Aorta (tissue), 5 donors: ENCODE measurements around the gene SMC6. TPM values are rescaled to one million over a fixed set of nuclear protein-coding genes. Genes with fewer than 3 reads are reported as not detected.
A peak's percentile ranks its signal among the peaks of the same experiment; 100 is the strongest.

Experiments used
- ATAC-seq: fragments of 200-7000 bp; cut with Tn5 transposase; one replicate; pipeline ENCODE4 v1.9.1; 2022; ENCODE audit warnings: moderate library complexity; ENCODE audit not compliant: low FRiP score
- DNase-seq, 2 donors: peaks; one replicate each; pipeline ENCODE4 v3.0.0-alpha.2; 2020
- H3K27ac ChIP-seq, 2 donors: one replicate each; pipeline ENCODE4 v1.5.1; 2013; ENCODE audit warnings: low read length in 2 of 2, mild to moderate bottlenecking in 2 of 2, moderate library complexity in 2 of 2, control low read depth in 1 of 2, inconsistent platforms in 1 of 2, low read depth in 1 of 2
- H3K27me3 ChIP-seq, 2 donors: one replicate each; pipeline ENCODE4 v1.6.1; 2013; ENCODE audit warnings: control low read depth in 1 of 2, low read length in 1 of 2, mild to moderate bottlenecking in 1 of 2, moderate library complexity in 1 of 2; ENCODE audit not compliant: insufficient read depth in 2 of 2, control insufficient read depth in 1 of 2
- H3K36me3 ChIP-seq, 2 donors: one replicate each; pipeline ENCODE4 v1.6.1; 2013; ENCODE audit warnings: control low read depth in 1 of 2, low read length in 1 of 2, mild to moderate bottlenecking in 1 of 2; ENCODE audit not compliant: insufficient read depth in 2 of 2, control insufficient read depth in 1 of 2
- H3K4me1 ChIP-seq, 2 donors: one replicate each; pipeline ENCODE4 v1.6.1; 2013; ENCODE audit warnings: low read length in 2 of 2, control low read depth in 1 of 2, mild to moderate bottlenecking in 1 of 2, moderate library complexity in 1 of 2; ENCODE audit not compliant: insufficient read depth in 2 of 2, control insufficient read depth in 1 of 2
- H3K4me3 ChIP-seq, 2 donors: one replicate each; pipeline ENCODE4 v1.5.1; 2013; ENCODE audit warnings: low read length in 2 of 2, control low read depth in 1 of 2, mild to moderate bottlenecking in 1 of 2
- H3K9me3 ChIP-seq: one replicate; pipeline ENCODE4 v1.6.1; 2013; ENCODE audit warnings: mild to moderate bottlenecking, low read length; ENCODE audit not compliant: control insufficient read depth
- WGBS, 2 donors: extraction: QIAGEN DNeasy Blood & Tissue Kit; methylation state at CpG; one replicate each; pipeline ENCODE4 v1.1.7; 2013; 5-methylcytosine and 5-hydroxymethylcytosine counted together
- intact Hi-C, 2 donors: fragments of 100-400 bp; cut with DNase I; formaldehyde crosslinking; loops; one replicate each; pipeline versions ENCODE4 v1.14.2 to v1.15.0; 2022
- long read RNA-seq, 2 donors: library from polyadenylated mRNA; unstranded; transcript quantifications; one replicate each; pipeline ENCODE4 v2.0.0, GENCODE V29; 2020 to 2021
- polyA plus RNA-seq, 2 donors: library from polyadenylated mRNA; stranded (reverse); fragments of 200-250 nt; gene quantifications; one replicate each; pipeline ENCODE4 v1.2.3, GENCODE V29; 2013
- total RNA-seq, 2 donors: library from RNA; stranded (reverse); fragmentation: NEBNext Ultra II Directional; extraction: Animal tissue kit (Norgen Biotek cat#: 25700); gene quantifications; one replicate each; pipeline ENCODE4 v1.2.1, GENCODE V29; 2021
- donor health status: healthy with polysubstance abuse.
- donor health status: Bipolar disorder and iron deficiency.
- donor health status: DM: no; HTN: no; CAD: no.
- donor health status: DM: no; HTN: no; CAD: no.
- donor health status: DM: yes; HTN: yes; CAD: no.

Gene SMC6
- total RNA-seq (10 to 100 TPM; 11.6 to 17.2 TPM), polyA plus RNA-seq (1 to 10 TPM; 5.5 to 5.7 TPM)
- long read RNA-seq, donor 1, partial matches to known transcripts: 22 of 23 reads
- long read RNA-seq, donor 1, other reads (novel, unspliced or antisense): 1 of 23 reads
- long read RNA-seq, donor 2, full-length matches to known transcripts: 1 of 8 reads
- long read RNA-seq, donor 2, partial matches to known transcripts: 3 of 8 reads
- long read RNA-seq, donor 2, other reads (novel, unspliced or antisense): 4 of 8 reads

- Histone ChIP-seq H3K27ac (peak within 1 kb of the TSS; percentile 3 to 81), H3K36me3 (no peaks in the 10 kb centered on the region), H3K4me3 (peak within 1 kb of the TSS; percentile 85 to 88), H3K4me1 (peaks cover 0 to 5% of the 10 kb centered on the region in 2 donors), H3K9me3 (no peaks in the 10 kb centered on the region), H3K27me3 (no peaks in the 10 kb centered on the region)
- DNase-seq (peak; percentile 93 to 97), ATAC-seq (peak; percentile 99)
- WGBS, 2 donors: 0% methylated on average over 70 to 76 of the region's 76 CpGs
- intact Hi-C loops: loop anchor here in 1 of 2 donors (5.0 kb wide), 1 partner anchor 78 kb away; no protein-coding TSS in a partner anchor
Measured at GRCh38 chr2:17753803-17754663, at the start of gene SMC6, which contains the start of gene GEN1. TSS of gene SMC6 (minus strand) at chr2:17753810. CDS start at chr2:17745946, 7,864 bp downstream. TSS of gene GEN1 (plus strand) at chr2:17754138. CDS start at chr2:17759944, 5,806 bp downstream.

GRCh38 chr2:17800693-17801458 is 47.3 kb upstream of the SMC6 start:
- DNase-seq (no peak), ATAC-seq (no peak)
- H3K27me3 ChIP-seq: no peaks in the 10 kb centered on the region
- H3K9me3 ChIP-seq: no peaks in the 10 kb centered on the region
- WGBS, 2 donors: 93 to 100% methylated on average over 1 of the region's 1 CpG
- intact Hi-C loops: no loop called here
- H3K4me3 ChIP-seq: no peak overlapping the region
- H3K4me1 ChIP-seq: no peaks in the 10 kb centered on the region
- no peak overlapping the region for H3K27ac ChIP-seq
- H3K36me3 ChIP-seq: no peaks in the 10 kb centered on the region

GRCh38 chr2:17800219-17800618 is 46.6 kb upstream of the SMC6 start:
- H3K4me1 ChIP-seq: no peaks in the 10 kb centered on the region
- intact Hi-C loops: no loop called here
- no peak for DNase-seq
- ATAC-seq: no peak
- no peaks in the 10 kb centered on the region for H3K9me3 ChIP-seq
- no peak overlapping the region for H3K4me3 ChIP-seq
- no peak overlapping the region for H3K27ac ChIP-seq
- WGBS, 2 donors: 54 to 57% methylated on average over 5 of the region's 5 CpGs
- no peaks in the 10 kb centered on the region for H3K27me3 ChIP-seq
- H3K36me3 ChIP-seq: no peaks in the 10 kb centered on the region

- H3K9me3 ChIP-seq: no peaks in the 10 kb centered on the region
- no peaks in the 10 kb centered on the region for H3K4me1 ChIP-seq
- 75 to 88% methylated on average over 7 of the region's 7 CpGs for WGBS, 2 donors
- H3K27ac ChIP-seq: no peak overlapping the region
- no peak for ATAC-seq
- no peak overlapping the region for H3K4me3 ChIP-seq
- DNase-seq: no peak
- intact Hi-C loops: no loop called here
- H3K27me3 ChIP-seq: no peaks in the 10 kb centered on the region
- no peaks in the 10 kb centered on the region for H3K36me3 ChIP-seq
Measured at GRCh38 chr2:17799301-17800120, 45.9 kb upstream of the SMC6 start.

GRCh38 chr2:17798338-17798737 is 44.7 kb upstream of the SMC6 start:
- Histone ChIP-seq H3K27ac (no peak overlapping the region), H3K9me3 (no peaks in the 10 kb centered on the region), H3K4me1 (no peaks in the 10 kb centered on the region), H3K36me3 (no peaks in the 10 kb centered on the region), H3K4me3 (no peak overlapping the region), H3K27me3 (no peaks in the 10 kb centered on the region)
- 91% methylated on average over 4 of the region's 4 CpGs for WGBS, 2 donors
- ATAC-seq (no peak), DNase-seq (no peak)
- intact Hi-C loops: no loop called here

- no peaks in the 10 kb centered on the region for H3K4me1 ChIP-seq
- H3K4me3 ChIP-seq: no peak overlapping the region
- ATAC-seq (no peak), DNase-seq (no peak)
- H3K9me3 ChIP-seq: no peaks in the 10 kb centered on the region
- 87 to 93% methylated on average over 5 of the region's 5 CpGs for WGBS, 2 donors
- H3K27ac ChIP-seq: no peak overlapping the region
- intact Hi-C loops: no loop called here
- H3K27me3 ChIP-seq: no peaks in the 10 kb centered on the region
- no peaks in the 10 kb centered on the region for H3K36me3 ChIP-seq
Measured at GRCh38 chr2:17795309-17795708, 41.7 kb upstream of the SMC6 start.

- ATAC-seq (no peak), DNase-seq (no peak)
- Histone ChIP-seq H3K4me3 (no peak overlapping the region), H3K27me3 (no peaks in the 10 kb centered on the region), H3K27ac (no peak overlapping the region), H3K36me3 (no peaks in the 10 kb centered on the region), H3K9me3 (no peaks in the 10 kb centered on the region), H3K4me1 (no peaks in the 10 kb centered on the region)
- intact Hi-C loops: no loop called here
- WGBS, 2 donors: 77 to 85% methylated on average over 6 of the region's 6 CpGs
Measured at GRCh38 chr2:17793803-17794354, 40.3 kb upstream of the SMC6 start.

GRCh38 chr2:17793296-17793695 is 39.7 kb upstream of the SMC6 start:
- no peak for ATAC-seq
- 68 to 69% methylated on average over 4 of the region's 4 CpGs for WGBS, 2 donors

More at GRCh38 chr2:17793296-17793695, 39.7 kb upstream of the SMC6 start:
- no peak for DNase-seq
- H3K27me3 ChIP-seq: no peaks in the 10 kb centered on the region
- no peaks in the 10 kb centered on the region for H3K9me3 ChIP-seq
- H3K36me3 ChIP-seq: no peaks in the 10 kb centered on the region
- H3K4me3 ChIP-seq: no peak overlapping the region
- H3K27ac ChIP-seq: no peak overlapping the region
- intact Hi-C loops: no loop called here
- no peaks in the 10 kb centered on the region for H3K4me1 ChIP-seq
